H9 (cell line): ENCODE measurements around the gene SLC37A2. TPM values are rescaled to one million over a fixed set of nuclear protein-coding genes. Genes with fewer than 3 reads are reported as not detected.

Experiments used
- DNase-seq: peaks from one replicate; pipeline ENCODE4 v3.0.0-alpha.2; 2017
- H2AFZ ChIP-seq: one replicate; pipeline ENCODE4 v1.6.1; 2013; ENCODE audit warnings: mild to moderate bottlenecking, low read length, control low read depth, moderate library complexity
- H2AK5ac ChIP-seq: 2 replicates; pipeline ENCODE4 v1.6.1; 2013; ENCODE audit warnings: low read length, control low read depth, mixed read lengths; ENCODE audit not compliant: insufficient read length
- H2BK120ac ChIP-seq: one replicate; pipeline ENCODE4 v1.6.1; 2013; ENCODE audit warnings: low read depth, mild to moderate bottlenecking, low read length, control low read depth, inconsistent platforms; ENCODE audit not compliant: poor library complexity, severe bottlenecking
- H2BK12ac ChIP-seq: 2 replicates; pipeline ENCODE4 v1.6.1; 2013; ENCODE audit warnings: low read length, control low read depth, mixed read lengths, low read depth; ENCODE audit not compliant: insufficient read length
- H2BK15ac ChIP-seq: 2 replicates; pipeline ENCODE4 v1.6.1; 2013; ENCODE audit warnings: low read depth, low read length, control low read depth
- H2BK20ac ChIP-seq: one replicate; pipeline ENCODE4 v1.6.1; 2013; ENCODE audit warnings: low read depth, mild to moderate bottlenecking, low read length, control low read depth, inconsistent platforms; ENCODE audit not compliant: poor library complexity, severe bottlenecking
- H2BK5ac ChIP-seq: 2 replicates; pipeline ENCODE4 v1.6.1; 2013; ENCODE audit warnings: low read length, control low read depth, mixed read lengths; ENCODE audit not compliant: insufficient read length
- H3K14ac ChIP-seq: 2 replicates; pipeline ENCODE4 v1.6.1; 2013; ENCODE audit warnings: low read length, control low read depth; ENCODE audit not compliant: insufficient read depth
- H3K18ac ChIP-seq: 2 replicates; pipeline ENCODE4 v1.6.1; 2013; ENCODE audit warnings: low read depth, mild to moderate bottlenecking, mixed read lengths, low read length, control low read depth; ENCODE audit not compliant: insufficient read length
- H3K23ac ChIP-seq: 2 replicates; pipeline ENCODE4 v1.6.1; 2013; ENCODE audit warnings: low read length, control low read depth, mixed read lengths, low read depth; ENCODE audit not compliant: insufficient read length
- H3K23me2 ChIP-seq: 2 replicates; pipeline ENCODE4 v1.6.1; 2013; ENCODE audit warnings: low read depth, mild to moderate bottlenecking, mixed read lengths, low read length, control low read depth; ENCODE audit not compliant: insufficient read length, poor library complexity, severe bottlenecking
- H3K27ac ChIP-seq: 2 replicates; pipeline ENCODE4 v1.5.1; 2013; ENCODE audit warnings: low read length, control low read depth, mixed read lengths, low read depth; ENCODE audit not compliant: insufficient read length
- H3K27me3 ChIP-seq: 2 replicates; pipeline ENCODE4 v1.6.1; 2013; ENCODE audit warnings: low read length, control low read depth, inconsistent platforms; ENCODE audit not compliant: insufficient read depth
- H3K4ac ChIP-seq: 2 replicates; pipeline ENCODE4 v1.6.1; 2013; ENCODE audit warnings: low read depth, mild to moderate bottlenecking, control low read depth, inconsistent platforms, low read length, moderate library complexity
- H3K4me1 ChIP-seq: 2 replicates; pipeline ENCODE4 v1.6.1; 2013; ENCODE audit warnings: low read length, control low read depth, inconsistent platforms; ENCODE audit not compliant: insufficient read depth
- H3K4me2 ChIP-seq: 2 replicates; pipeline ENCODE4 v1.6.1; 2013; ENCODE audit warnings: low read length, control low read depth, mixed read lengths; ENCODE audit not compliant: insufficient read length, insufficient read depth
- H3K56ac ChIP-seq: 2 replicates; pipeline ENCODE4 v1.6.1; 2013; ENCODE audit warnings: low read depth, mild to moderate bottlenecking, mixed read lengths, low read length, control low read depth; ENCODE audit not compliant: insufficient read length
- H3K79me1 ChIP-seq: 2 replicates; pipeline ENCODE4 v1.6.1; 2013; ENCODE audit warnings: low read depth, mild to moderate bottlenecking, moderate library complexity, low read length, control low read depth, inconsistent platforms; ENCODE audit not compliant: insufficient read depth, poor library complexity, severe bottlenecking
- H3K79me2 ChIP-seq: 2 replicates; pipeline ENCODE4 v1.6.1; 2013; ENCODE audit warnings: low read length, control low read depth, inconsistent platforms; ENCODE audit not compliant: insufficient read depth
- H3K9ac ChIP-seq: 2 replicates; pipeline ENCODE4 v1.6.1; 2013; ENCODE audit warnings: low read length, control low read depth, mixed read lengths; ENCODE audit not compliant: insufficient read length; ENCODE audit errors: extremely low read depth
- H3K9me3 ChIP-seq: one replicate; pipeline ENCODE4 v1.6.1; 2013; ENCODE audit warnings: low read depth, low read length, inconsistent platforms; ENCODE audit not compliant: control insufficient read depth
- H3T11ph ChIP-seq: one replicate; pipeline ENCODE4 v1.6.1; 2013; ENCODE audit warnings: mild to moderate bottlenecking, low read length, control low read depth, inconsistent platforms
- H4K20me1 ChIP-seq: one replicate; pipeline ENCODE4 v1.6.1; 2013; ENCODE audit not compliant: control insufficient read depth, insufficient read length, insufficient read depth
- H4K5ac ChIP-seq: 2 replicates; pipeline ENCODE4 v1.6.1; 2013; ENCODE audit warnings: low read depth, mild to moderate bottlenecking, mixed read lengths, low read length, control low read depth; ENCODE audit not compliant: insufficient read length
- H4K8ac ChIP-seq: replicated peaks from 2 replicates; pipeline ENCODE4 v1.6.1; 2013; ENCODE audit warnings: low read length, control low read depth, mixed read lengths, low read depth; ENCODE audit not compliant: insufficient read length
- H4K91ac ChIP-seq: 2 replicates; pipeline ENCODE4 v1.6.1; 2013; ENCODE audit warnings: low read depth, mild to moderate bottlenecking, moderate library complexity, mixed read lengths, low read length, control low read depth; ENCODE audit not compliant: insufficient read length
- H3K27ac Mint-ChIP-seq, 3 experiments: 2 replicates in 2 of 3; 3 replicates in 1 of 3; pipeline ENCODE4 v1.8.0; 2020 to 2021; ENCODE audit warnings: mixed read lengths in 3 of 3, mild to moderate bottlenecking in 1 of 3, moderate library complexity in 1 of 3
- H3K27me3 Mint-ChIP-seq: 2 replicates; pipeline ENCODE4 v1.8.0; 2021; ENCODE audit warnings: low read depth, mild to moderate bottlenecking, moderate library complexity, mixed read lengths
- H3K36me3 Mint-ChIP-seq, 3 experiments: 2 replicates in 2 of 3; 3 replicates in 1 of 3; pipeline ENCODE4 v1.8.0; 2020 to 2021; ENCODE audit warnings: low read depth in 3 of 3, mixed read lengths in 3 of 3; ENCODE audit not compliant: insufficient read depth in 1 of 3
- H3K4me1 Mint-ChIP-seq, 2 experiments: 2 replicates each; pipeline ENCODE4 v1.8.0; 2020; ENCODE audit warnings: mixed read lengths in 2 of 2
- H3K4me3 Mint-ChIP-seq, 2 experiments: 2 replicates in 1 of 2; 3 replicates in 1 of 2; pipeline ENCODE4 v1.8.0; 2020 to 2021; ENCODE audit warnings: mild to moderate bottlenecking in 2 of 2, mixed read lengths in 2 of 2, moderate library complexity in 1 of 2
- H3K9me3 Mint-ChIP-seq, 2 experiments: 2 replicates in 1 of 2; 3 replicates in 1 of 2; pipeline ENCODE4 v1.8.0; 2020; ENCODE audit warnings: mild to moderate bottlenecking in 2 of 2, mixed read lengths in 2 of 2, moderate library complexity in 1 of 2
- WGBS: extraction: QIAGEN DNeasy Blood & Tissue Kit; methylation state at CpG from one replicate; pipeline ENCODE4 v1.1.7; 2013; ENCODE audit warnings: missing lambda C conversion rate, low lambda C conversion rate, mixed read lengths; ENCODE audit not compliant: insufficient read length; ENCODE audit errors: extremely low coverage; 5-methylcytosine and 5-hydroxymethylcytosine counted together
- total RNA-seq: library from RNA; stranded (reverse); gene quantifications from 2 replicates; pipeline ENCODE4 v1.2.1, GENCODE V29; 2021
- TF ChIP-seq, protein P1 (sequence below): fragments of 200-600 bp; sonication (generic); conservative IDR thresholded peaks from 3 replicates; pipeline ENCODE4 v1.8.0; 2021; ENCODE audit warnings: antibody characterized with exemption, mild to moderate bottlenecking

SLC37A2 gene
- total RNA-seq, 1 experiment from 2014 or later, result 1.2 TPM

DNA sequence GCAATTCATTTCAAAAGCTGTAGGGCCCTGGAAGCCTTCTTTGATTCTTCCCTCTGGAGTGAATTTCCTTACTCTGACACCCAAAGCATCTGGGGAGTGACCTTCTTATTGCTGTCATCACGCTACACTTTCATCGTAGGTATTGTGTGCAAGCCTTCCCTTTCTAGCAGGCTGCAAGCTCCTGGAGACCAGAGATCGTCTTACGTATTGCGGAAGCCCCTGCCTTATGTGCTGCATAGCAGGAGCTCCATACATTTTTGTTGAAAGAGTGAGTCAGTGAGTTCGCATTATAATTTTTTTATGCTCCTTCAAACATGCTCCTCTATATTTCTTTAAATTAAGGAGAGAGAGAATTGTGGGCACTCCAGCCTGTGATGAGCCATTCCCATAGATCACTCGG is 69.5 kb downstream of the SLC37A2 start:
- Histone ChIP-seq H2AFZ (no peak overlapping the region), H4K5ac (no peak overlapping the region), H3K56ac (no peak overlapping the region), H4K91ac (no peak overlapping the region), H2BK20ac (no peak overlapping the region), H4K8ac (no peak overlapping the region), H3K18ac (no peak overlapping the region), H3K27ac (no peak overlapping the region), H3K4me1 (peaks cover 3% of the 10 kb centered on the region; the same call in 1 of the 2 replicates), H3K14ac (no peak overlapping the region), H3K79me1 (no peaks in the 10 kb centered on the region), H3K4me2 (no peak overlapping the region), H4K20me1 (no peaks in the 10 kb centered on the region), H3K23me2 (no peaks in the 10 kb centered on the region), H3K27me3 (0 out of 2 replicates have a peak, but pooled peaks cover 2% of the 10 kb centered on the region), H2BK5ac (no peak overlapping the region), H3T11ph (no peak overlapping the region), H2BK12ac (no peak overlapping the region), H3K9me3 (no peaks in the 10 kb centered on the region), H3K4ac (no peak overlapping the region), H2AK5ac (no peak overlapping the region), H3K9ac (no peak overlapping the region), H3K23ac (no peak overlapping the region), H2BK15ac (no peak overlapping the region), H2BK120ac (no peak overlapping the region), H3K79me2 (no peaks in the 10 kb centered on the region)
- no peak for DNase-seq
- H3K27me3 Mint-ChIP-seq, result peaks cover 56% of the 10 kb centered on the region
- H3K9me3 Mint-ChIP-seq, result no peaks in the 10 kb centered on the region
- H3K4me1 Mint-ChIP-seq, result peaks cover 5 to 11% of the 10 kb centered on the region in 2 experiments
- H3K27ac Mint-ChIP-seq, result no peak overlapping the region
- TF ChIP-seq, protein P1, sequence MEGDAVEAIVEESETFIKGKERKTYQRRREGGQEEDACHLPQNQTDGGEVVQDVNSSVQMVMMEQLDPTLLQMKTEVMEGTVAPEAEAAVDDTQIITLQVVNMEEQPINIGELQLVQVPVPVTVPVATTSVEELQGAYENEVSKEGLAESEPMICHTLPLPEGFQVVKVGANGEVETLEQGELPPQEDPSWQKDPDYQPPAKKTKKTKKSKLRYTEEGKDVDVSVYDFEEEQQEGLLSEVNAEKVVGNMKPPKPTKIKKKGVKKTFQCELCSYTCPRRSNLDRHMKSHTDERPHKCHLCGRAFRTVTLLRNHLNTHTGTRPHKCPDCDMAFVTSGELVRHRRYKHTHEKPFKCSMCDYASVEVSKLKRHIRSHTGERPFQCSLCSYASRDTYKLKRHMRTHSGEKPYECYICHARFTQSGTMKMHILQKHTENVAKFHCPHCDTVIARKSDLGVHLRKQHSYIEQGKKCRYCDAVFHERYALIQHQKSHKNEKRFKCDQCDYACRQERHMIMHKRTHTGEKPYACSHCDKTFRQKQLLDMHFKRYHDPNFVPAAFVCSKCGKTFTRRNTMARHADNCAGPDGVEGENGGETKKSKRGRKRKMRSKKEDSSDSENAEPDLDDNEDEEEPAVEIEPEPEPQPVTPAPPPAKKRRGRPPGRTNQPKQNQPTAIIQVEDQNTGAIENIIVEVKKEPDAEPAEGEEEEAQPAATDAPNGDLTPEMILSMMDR, result no peak
- no peaks in the 10 kb centered on the region for H3K36me3 Mint-ChIP-seq
- H3K4me3 Mint-ChIP-seq, result no peak overlapping the region
- no CpG with 5 or more reads among the region's 7 CpGs for WGBS
